Common myeloid progenitor, CD34-positive (primary cell): ENCODE measurements around the gene CLCN6.

Experiments used
- CTCF ChIA-PET: fragments of 350-600 bp; sonication (Branson Sonifier 250); formaldehyde crosslinking; loops from one replicate; lab custom pipeline; 2021; ENCODE audit warnings: antibody characterized with exemption; lab: Charles Lee
- POLR2A ChIA-PET: fragments of 350-600 bp; sonication (Branson Sonifier 250); formaldehyde crosslinking; loops from one replicate; lab custom pipeline; 2021; ENCODE audit warnings: antibody characterized with exemption; lab: Charles Lee
- DNase-seq, 3 donors: peaks; one replicate each; pipeline versions ENCODE4 v3.0.0 to v3.0.0-alpha.2; 2013
- H3K27ac ChIP-seq, 2 experiments: 1 replicate in 1 of 2; 2 replicates in 1 of 2; pipeline ENCODE4 v1.7.0; 2013; ENCODE audit warnings: inconsistent platforms in 2 of 2, low read length in 2 of 2, mild to moderate bottlenecking in 2 of 2, low read depth in 1 of 2, moderate library complexity in 1 of 2; ENCODE audit not compliant: severe bottlenecking in 2 of 2, insufficient read depth in 1 of 2, poor library complexity in 1 of 2
- H3K27me3 ChIP-seq, 5 experiments: replicated peaks in 2 of 5; 1 replicate in 3 of 5; 2 replicates in 2 of 5; pipeline versions ENCODE4 v1.6.1 to v1.7.0; 2013; ENCODE audit warnings: low read length in 4 of 5, mild to moderate bottlenecking in 2 of 5, moderate library complexity in 2 of 5, inconsistent platforms in 1 of 5; ENCODE audit not compliant: insufficient read depth in 5 of 5, control insufficient read depth in 4 of 5
- H3K36me3 ChIP-seq, 4 experiments: 1 replicate in 2 of 4; 2 replicates in 2 of 4; pipeline versions ENCODE4 v1.6.1 to v1.7.0; 2013; ENCODE audit warnings: low read length in 3 of 4, control low read depth in 1 of 4, mild to moderate bottlenecking in 1 of 4; ENCODE audit not compliant: control insufficient read depth in 4 of 4, insufficient read depth in 4 of 4
- H3K4me1 ChIP-seq, 4 experiments: 1 replicate in 3 of 4; 2 replicates in 1 of 4; pipeline versions ENCODE4 v1.6.1 to v1.7.1; 2013; ENCODE audit warnings: low read length in 3 of 4, mild to moderate bottlenecking in 3 of 4, control low read depth in 1 of 4, inconsistent platforms in 1 of 4, moderate library complexity in 1 of 4; ENCODE audit not compliant: control insufficient read depth in 4 of 4, insufficient read depth in 4 of 4; ENCODE audit errors: control extremely low read depth in 1 of 4
- H3K4me3 ChIP-seq, 7 experiments: 1 replicate in 4 of 7; 2 replicates in 3 of 7; pipeline versions ENCODE4 v1.5.1 to v1.7.0; 2013; ENCODE audit warnings: mild to moderate bottlenecking in 7 of 7, low read length in 6 of 7, moderate library complexity in 6 of 7, inconsistent platforms in 2 of 7, low read depth in 2 of 7, control low read depth in 1 of 7; ENCODE audit not compliant: insufficient read depth in 4 of 7, control insufficient read depth in 1 of 7; ENCODE audit errors: extremely low read depth in 1 of 7
- H3K9me3 ChIP-seq, 5 experiments: 1 replicate in 4 of 5; 2 replicates in 1 of 5; pipeline versions ENCODE4 v1.6.1 to v1.7.1; 2013; ENCODE audit warnings: low read length in 4 of 5, mild to moderate bottlenecking in 2 of 5, inconsistent platforms in 1 of 5, low read depth in 1 of 5, moderate library complexity in 1 of 5; ENCODE audit not compliant: control insufficient read depth in 4 of 5, insufficient read depth in 2 of 5; ENCODE audit errors: control extremely low read depth in 1 of 5
- WGBS: methylation state at CpG from one replicate; pipeline ENCODE4 v1.1.5; 2013; ENCODE audit not compliant: insufficient coverage; 5-methylcytosine and 5-hydroxymethylcytosine counted together

The CLCN6 gene

GRCh38 chr1:11850156-11850555 lies 44.2 kb downstream of the CLCN6 start:
- POLR2A ChIA-PET: no interaction called here
- no peak overlapping the region for H3K27ac ChIP-seq
- no peaks in the 10 kb centered on the region for H3K9me3 ChIP-seq
- CTCF ChIA-PET: no interaction called here
- H3K4me3 ChIP-seq: no peak overlapping the region
- H3K4me1 ChIP-seq: peaks cover 0 to 8% (median 8%) of the 10 kb centered on the region in 4 experiments
- DNase-seq: no peak
- peaks cover 0 to 4% (median 0%) of the 10 kb centered on the region in 5 experiments for H3K27me3 ChIP-seq
- WGBS: 92% methylated on average over 10 of the region's 11 CpGs
- H3K36me3 ChIP-seq: peaks cover 0 to 27% (median 0%) of the 10 kb centered on the region in 4 experiments

- H3K4me1 ChIP-seq: peaks cover 0 to 8% (median 8%) of the 10 kb centered on the region in 4 experiments
- 91% methylated on average over 7 of the region's 7 CpGs for WGBS
- DNase-seq: peak in 2 of 3 donors; percentile 27 to 28
- no peak overlapping the region for H3K27ac ChIP-seq
- peaks cover 0 to 5% (median 0%) of the 10 kb centered on the region in 5 experiments for H3K27me3 ChIP-seq
- ChIA-PET CTCF (no interaction called here), POLR2A (no interaction called here)
- H3K9me3 ChIP-seq: no peaks in the 10 kb centered on the region
- peaks cover 0 to 20% (median 0%) of the 10 kb centered on the region in 4 experiments for H3K36me3 ChIP-seq
- no peak overlapping the region for H3K4me3 ChIP-seq
Observed at GRCh38 chr1:11851180-11851579, 45.2 kb downstream of the CLCN6 start.

GRCh38 chr1:11854519-11854918 lies 48.5 kb downstream of the CLCN6 start:
- ChIA-PET POLR2A (no interaction called here), CTCF (interaction anchor here (1.1 to 1.4 kb wide), 2 partner anchors 15 to 17 kb away, joined by 3 read pairs; no protein-coding TSS in a partner anchor)
- DNase-seq: peak in 1 of 3 donors; percentile 6
- peaks cover 0 to 8% (median 2%) of the 10 kb centered on the region in 4 experiments for H3K4me1 ChIP-seq
- WGBS: 56% methylated on average over 8 of the region's 8 CpGs
- H3K36me3 ChIP-seq: no peaks in the 10 kb centered on the region
- H3K4me3 ChIP-seq: no peak overlapping the region
- H3K9me3 ChIP-seq: no peaks in the 10 kb centered on the region
- peaks cover 0 to 37% (median 19%) of the 10 kb centered on the region in 5 experiments for H3K27me3 ChIP-seq
- no peak overlapping the region for H3K27ac ChIP-seq

GRCh38 chr1:11855430-11855829 lies 49.4 kb downstream of the CLCN6 start:
- H3K27me3 ChIP-seq: peaks cover 3 to 42% (median 19%) of the 10 kb centered on the region in 5 experiments
- H3K27ac ChIP-seq: no peak overlapping the region
- H3K9me3 ChIP-seq: no peaks in the 10 kb centered on the region
- ChIA-PET POLR2A (no interaction called here), CTCF (interaction anchor here (0.8 to 1.4 kb wide), 4 partner anchors 11 to 17 kb away, joined by 3 read pairs; no protein-coding TSS in a partner anchor)
- WGBS: 91% methylated on average over 6 of the region's 8 CpGs
- H3K36me3 ChIP-seq: no peaks in the 10 kb centered on the region
- H3K4me3 ChIP-seq: no peak overlapping the region
- DNase-seq: no peak
- H3K4me1 ChIP-seq: peaks cover 0 to 8% (median 2%) of the 10 kb centered on the region in 4 experiments

GRCh38 chr1:11856698-11857097 lies 50.7 kb downstream of the CLCN6 start:
- ChIA-PET POLR2A (no interaction called here), CTCF (interaction anchor here (1.4 to 1.5 kb wide), 2 partner anchors 13 to 19 kb away, joined by 3 to 4 read pairs; no protein-coding TSS in a partner anchor)
- H3K36me3 ChIP-seq: no peaks in the 10 kb centered on the region
- H3K9me3 ChIP-seq: no peaks in the 10 kb centered on the region
- 83% methylated on average over 2 of the region's 3 CpGs for WGBS
- no peak overlapping the region for H3K4me3 ChIP-seq
- DNase-seq: no peak
- peaks cover 0 to 5% (median 2%) of the 10 kb centered on the region in 4 experiments for H3K4me1 ChIP-seq
- H3K27ac ChIP-seq: no peak overlapping the region
- peaks cover 3 to 48% (median 19%) of the 10 kb centered on the region in 5 experiments for H3K27me3 ChIP-seq

- 51% methylated on average over 5 of the region's 10 CpGs for WGBS
- ChIA-PET CTCF (interaction anchor here (1.4 to 1.5 kb wide), 2 partner anchors 12 to 19 kb away, joined by 3 to 4 read pairs; no protein-coding TSS in a partner anchor), POLR2A (no interaction called here)
- Histone ChIP-seq H3K9me3 (no peaks in the 10 kb centered on the region), H3K36me3 (no peaks in the 10 kb centered on the region), H3K27ac (no peak overlapping the region), H3K4me3 (no peak overlapping the region), H3K4me1 (peaks cover 0 to 5% (median 2%) of the 10 kb centered on the region in 4 experiments), H3K27me3 (peaks cover 3 to 49% (median 22%) of the 10 kb centered on the region in 5 experiments)
- DNase-seq: peak; percentile 21 to 85 (median 82)
Observed at GRCh38 chr1:11857164-11857851, 51.3 kb downstream of the CLCN6 start.

- no peak for DNase-seq
- ChIA-PET POLR2A (no interaction called here), CTCF (interaction anchor here (1.5 kb wide), 1 partner anchor 11 kb away, joined by 4 read pairs; no protein-coding TSS in a partner anchor)
- Histone ChIP-seq H3K4me1 (peaks cover 0 to 2% (median under 1%) of the 10 kb centered on the region in 4 experiments), H3K36me3 (no peaks in the 10 kb centered on the region), H3K27ac (no peak overlapping the region), H3K27me3 (peaks cover 3 to 49% (median 22%) of the 10 kb centered on the region in 5 experiments), H3K9me3 (no peaks in the 10 kb centered on the region), H3K4me3 (no peak overlapping the region)
- 84% methylated on average over 14 of the region's 14 CpGs for WGBS
Observed at GRCh38 chr1:11858158-11858557, 52.2 kb downstream of the CLCN6 start.
